IMR-90 (cell line): ENCODE results near the gene CAMTA1. TPM values are rescaled to one million over a fixed set of nuclear protein-coding genes. Genes with fewer than 3 reads are reported as not detected.
A peak's percentile ranks its signal among the peaks of the same experiment; 100 is the strongest.

Experiments
- ATAC-seq: fragments of 200-7000 bp; cut with Tn5 transposase; 2 replicates; pipeline ENCODE4 v1.9.1; 2020; ENCODE audit warnings: low read depth, mild to moderate bottlenecking, moderate library complexity
- BruUV-seq: library from RNA; stranded (reverse); fragments of 400-500 nt; replicated peaks from 2 replicates; lab custom pipeline; 2021; lab: Mats Ljungman, UMichigan
- CTCF ChIA-PET: fragments of 300-600 bp; formaldehyde crosslinking; extraction: SDS; loops from one replicate; lab custom pipeline; 2021; ENCODE audit warnings: antibody characterized with exemption; lab: Yijun Ruan, JAX
- POLR2A ChIA-PET: fragments of 300-600 bp; sonication (Branson Sonifier 250); formaldehyde crosslinking; loops from one replicate; lab custom pipeline; 2022; ENCODE audit warnings: antibody characterized with exemption; ENCODE audit not compliant: unreplicated experiment; lab: Charles Lee
- DNase-seq: peaks from one replicate; pipeline ENCODE4 v3.0.0; 2013
- H2AFZ ChIP-seq: replicated peaks from 2 replicates; pipeline ENCODE3; 2013; ENCODE audit warnings: low read length, mild to moderate bottlenecking; ENCODE audit not compliant: poor library complexity
- H2AK5ac ChIP-seq: 2 replicates; pipeline ENCODE4 v1.6.1; 2013; ENCODE audit warnings: low read depth, low read length, inconsistent platforms
- H2AK9ac ChIP-seq: replicated peaks from 2 replicates; pipeline ENCODE3; 2013; ENCODE audit warnings: mild to moderate bottlenecking, low read depth, low read length, moderate library complexity; ENCODE audit not compliant: poor library complexity
- H2BK120ac ChIP-seq: 2 replicates; pipeline ENCODE4 v1.6.1; 2013; ENCODE audit warnings: low read depth, low read length, inconsistent platforms
- H2BK15ac ChIP-seq: 3 replicates; pipeline ENCODE4 v1.6.1; 2013; ENCODE audit warnings: low read depth, low read length, inconsistent platforms
- H2BK20ac ChIP-seq: 2 replicates; pipeline ENCODE4 v1.6.1; 2013; ENCODE audit warnings: low read depth, mild to moderate bottlenecking, inconsistent platforms, low read length, moderate library complexity
- H2BK5ac ChIP-seq: 2 replicates; pipeline ENCODE4 v1.6.1; 2013; ENCODE audit warnings: mild to moderate bottlenecking, low read depth, low read length, inconsistent platforms; ENCODE audit not compliant: poor library complexity, severe bottlenecking
- H3K14ac ChIP-seq: replicated peaks from 2 replicates; pipeline ENCODE4 v1.6.1; 2013; ENCODE audit warnings: low read depth, low read length, inconsistent platforms
- H3K18ac ChIP-seq: 2 replicates; pipeline ENCODE4 v1.6.1; 2013; ENCODE audit warnings: low read depth, low read length, control low read depth
- H3K23ac ChIP-seq: 2 replicates; pipeline ENCODE4 v1.6.1; 2013; ENCODE audit warnings: low read depth, low read length, inconsistent platforms
- H3K27ac ChIP-seq: 2 replicates; pipeline ENCODE4 v1.5.1; 2013; ENCODE audit warnings: mild to moderate bottlenecking, control low read depth, low read length; ENCODE audit not compliant: insufficient read depth
- H3K27me3 ChIP-seq: 2 replicates; pipeline ENCODE4 v1.6.1; 2013; ENCODE audit warnings: low read length; ENCODE audit not compliant: control insufficient read depth, insufficient read depth
- H3K36me3 ChIP-seq: 2 replicates; pipeline ENCODE4 v1.6.1; 2013; ENCODE audit warnings: low read length, mixed read lengths; ENCODE audit not compliant: control insufficient read depth, insufficient read depth
- H3K4ac ChIP-seq: 2 replicates; pipeline ENCODE4 v1.6.1; 2013; ENCODE audit warnings: low read depth, low read length, inconsistent platforms
- H3K4me1 ChIP-seq: 2 replicates; pipeline ENCODE4 v1.6.1; 2013; ENCODE audit warnings: low read length, mixed read lengths; ENCODE audit not compliant: control insufficient read depth, insufficient read depth
- H3K4me2 ChIP-seq: 2 replicates; pipeline ENCODE4 v1.6.1; 2013; ENCODE audit warnings: low read depth, mild to moderate bottlenecking, control low read depth, low read length, moderate library complexity
- H3K4me3 ChIP-seq: 2 replicates; pipeline ENCODE4 v1.5.1; 2013; ENCODE audit warnings: low read depth, mild to moderate bottlenecking, control low read depth, low read length, moderate library complexity; ENCODE audit not compliant: insufficient read depth
- H3K56ac ChIP-seq: 2 replicates; pipeline ENCODE4 v1.6.1; 2013; ENCODE audit warnings: low read length, inconsistent platforms; ENCODE audit not compliant: insufficient read depth; ENCODE audit errors: extremely low read depth
- H3K79me1 ChIP-seq, 2 experiments: 2 replicates each; pipeline ENCODE4 v1.6.1; 2013; ENCODE audit warnings: low read length in 2 of 2, inconsistent platforms in 1 of 2, low read depth in 1 of 2
- H3K9ac ChIP-seq: 2 replicates; pipeline ENCODE4 v1.6.1; 2013; ENCODE audit warnings: low read depth, low read length, control low read depth
- H3K9me1 ChIP-seq: 2 replicates; pipeline ENCODE4 v1.6.1; 2013; ENCODE audit warnings: low read length, inconsistent platforms; ENCODE audit not compliant: insufficient read depth
- H3K9me3 ChIP-seq: 2 replicates; pipeline ENCODE4 v1.6.1; 2013; ENCODE audit warnings: low read length; ENCODE audit not compliant: control insufficient read depth, insufficient read depth
- H4K20me1 ChIP-seq: 2 replicates; pipeline ENCODE4 v1.6.1; 2013; ENCODE audit warnings: low read length, inconsistent platforms; ENCODE audit not compliant: insufficient read depth
- H4K5ac ChIP-seq: 2 replicates; pipeline ENCODE4 v1.6.1; 2013; ENCODE audit warnings: mild to moderate bottlenecking, low read depth, low read length, control low read depth
- H4K8ac ChIP-seq, 2 experiments: 2 replicates each; pipeline ENCODE4 v1.6.1; 2013; ENCODE audit warnings: low read depth in 2 of 2, low read length in 2 of 2, control low read depth in 1 of 2, inconsistent platforms in 1 of 2
- H4K91ac ChIP-seq: 2 replicates; pipeline ENCODE4 v1.6.1; 2013; ENCODE audit warnings: low read depth, low read length, inconsistent platforms; ENCODE audit not compliant: insufficient read depth
- RAD21 ChIP-seq: IDR thresholded peaks from 2 replicates; pipeline ENCODE4 v1.6.1; 2012; ENCODE audit warnings: low read length, improper control_type of control experiment
- RFX5 ChIP-seq: IDR thresholded peaks from 2 replicates; pipeline ENCODE4 v1.8.0; 2012; ENCODE audit warnings: low read depth, mild to moderate bottlenecking, low read length, moderate library complexity
- WGBS, 2 experiments: methylation state at CpG; one replicate each; pipeline versions ENCODE4 v1.1.5 to v1.1.7; 2013; ENCODE audit warnings: missing lambda C conversion rate in 2 of 2; ENCODE audit not compliant: insufficient read length in 1 of 2; ENCODE audit errors: extremely low coverage in 2 of 2; 5-methylcytosine and 5-hydroxymethylcytosine counted together
- dilution Hi-C: fragments of 300-500 bp; cut with HindIII; formaldehyde crosslinking; loops from one replicate; pipeline ENCODE4 v1.14.3; 2018; ENCODE audit warnings: low sequenced_read_pairs; ENCODE audit not compliant: unreplicated experiment
- in situ Hi-C: fragments of 300-500 bp; cut with MboI; formaldehyde crosslinking; loops from 3 replicates; pipeline ENCODE4 v1.14.3; 2019; ENCODE audit warnings: low sequenced_read_pairs, inconsistent platforms, mixed read lengths
- intact Hi-C: fragments of 100-400 bp; cut with micrococcal nuclease; formaldehyde crosslinking; loops from 2 replicates; pipeline ENCODE4 v1.10.0; 2022
- polyA plus RNA-seq, 3 experiments: library from polyadenylated mRNA; depleted of rRNA; stranded (reverse); fragments of >200 nt; gene quantifications; 2 replicates each; pipeline ENCODE4 v1.2.3, GENCODE V29; 2012; ENCODE audit warnings: low replicate concordance in 1 of 3
- total RNA-seq: library from RNA; depleted of rRNA; stranded (reverse); fragments of >200 nt; gene quantifications from 2 replicates; pipeline ENCODE4 v1.2.3, GENCODE V29; 2012
- TF ChIP-seq, protein P1 (sequence below): conservative IDR thresholded peaks from 2 replicates; pipeline ENCODE4 v1.5.1; 2012; ENCODE audit warnings: mild to moderate bottlenecking, low read depth, low read length, improper control_type of control experiment
- TF ChIP-seq, protein P2 (sequence below): fragments of 150-350 bp; IDR thresholded peaks from 2 replicates; pipeline ENCODE4 v1.6.1; 2016; ENCODE audit warnings: low read depth, mild to moderate bottlenecking, low read length, moderate library complexity, borderline replicate concordance

The CAMTA1 gene
- total and polyA plus RNA-seq, 2 of the 4 experiments (the other 2 are of a cell fraction), result 35.5 to 74.3 TPM

DNA sequence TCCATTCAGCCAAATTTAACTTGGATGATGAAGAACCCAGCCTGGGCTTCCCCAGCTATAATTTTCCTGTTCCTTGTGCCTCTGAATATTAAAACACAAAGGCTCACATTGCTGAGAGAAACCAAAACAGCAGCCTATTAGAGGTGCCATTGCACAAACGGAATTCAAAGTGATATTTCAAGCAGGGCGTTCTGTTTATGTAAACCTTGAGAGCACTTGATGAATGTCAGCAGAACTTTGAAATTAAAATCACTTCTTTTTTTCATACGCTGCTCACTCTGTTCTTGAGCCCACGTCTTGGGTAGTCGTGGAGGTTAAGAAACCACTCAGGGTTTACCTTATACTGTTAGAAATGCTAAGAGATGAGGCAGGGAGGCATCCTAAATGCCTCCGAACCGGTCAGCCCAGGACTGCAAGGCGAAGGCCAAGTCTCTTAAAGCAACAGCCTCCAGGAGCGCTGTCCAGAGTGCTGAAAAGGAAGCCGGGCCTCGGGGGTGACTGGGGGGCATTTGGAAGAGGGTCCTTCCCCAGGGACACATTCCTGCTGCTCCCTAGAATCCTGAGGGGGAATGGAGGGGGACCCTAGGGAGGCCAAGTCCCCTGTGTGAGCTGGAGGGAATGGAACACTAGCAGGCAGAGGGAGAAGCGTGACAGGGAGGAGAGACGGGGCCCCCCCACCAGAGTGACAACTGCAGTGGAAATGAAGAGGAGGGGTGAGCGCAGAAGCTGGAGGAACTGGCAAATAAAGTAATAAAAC lies 831.0 kb downstream of the CAMTA1 start:
- Histone ChIP-seq H2AFZ (no peak overlapping the region), H2AK9ac (no peak overlapping the region), H3K4me2 (no peak overlapping the region), H3K23ac (no peak overlapping the region), H3K4me3 (no peak overlapping the region), H2BK15ac (no peak overlapping the region), H3K27ac (no peak overlapping the region), H3K79me1 (no peaks in the 10 kb centered on the region), H4K8ac (no peak overlapping the region), H3K4me1 (no peaks in the 10 kb centered on the region), H3K14ac (no peak overlapping the region), H2BK20ac (no peak overlapping the region), H3K27me3 (peaks cover 10% of the 10 kb centered on the region; the same call in 1 of the 2 replicates), H3K4ac (no peak overlapping the region), H2BK5ac (no peak overlapping the region), H3K9me1 (no peaks in the 10 kb centered on the region), H4K91ac (no peak overlapping the region), H2AK5ac (no peak overlapping the region), H2BK120ac (no peak overlapping the region), H3K56ac (no peak overlapping the region), H3K36me3 (no peaks in the 10 kb centered on the region), H3K9ac (no peak overlapping the region), H4K20me1 (no peaks in the 10 kb centered on the region), H3K9me3 (no peaks in the 10 kb centered on the region), H4K5ac (no peak overlapping the region), H3K18ac (no peak overlapping the region)
- intact Hi-C loops, result no loop called here
- BruUV-seq, result no TSS peak
- ChIA-PET POLR2A (no interaction called here), CTCF (no interaction called here)
- in situ Hi-C loops, result no loop called here
- no CpG with 5 or more reads among the region's 14 CpGs for WGBS, 2 experiments
- DNase-seq, result peak; percentile 46
- peak; percentile 88 for ATAC-seq
- TF ChIP-seq RAD21 (no peak), RFX5 (no peak)
- TF ChIP-seq, protein P1, sequence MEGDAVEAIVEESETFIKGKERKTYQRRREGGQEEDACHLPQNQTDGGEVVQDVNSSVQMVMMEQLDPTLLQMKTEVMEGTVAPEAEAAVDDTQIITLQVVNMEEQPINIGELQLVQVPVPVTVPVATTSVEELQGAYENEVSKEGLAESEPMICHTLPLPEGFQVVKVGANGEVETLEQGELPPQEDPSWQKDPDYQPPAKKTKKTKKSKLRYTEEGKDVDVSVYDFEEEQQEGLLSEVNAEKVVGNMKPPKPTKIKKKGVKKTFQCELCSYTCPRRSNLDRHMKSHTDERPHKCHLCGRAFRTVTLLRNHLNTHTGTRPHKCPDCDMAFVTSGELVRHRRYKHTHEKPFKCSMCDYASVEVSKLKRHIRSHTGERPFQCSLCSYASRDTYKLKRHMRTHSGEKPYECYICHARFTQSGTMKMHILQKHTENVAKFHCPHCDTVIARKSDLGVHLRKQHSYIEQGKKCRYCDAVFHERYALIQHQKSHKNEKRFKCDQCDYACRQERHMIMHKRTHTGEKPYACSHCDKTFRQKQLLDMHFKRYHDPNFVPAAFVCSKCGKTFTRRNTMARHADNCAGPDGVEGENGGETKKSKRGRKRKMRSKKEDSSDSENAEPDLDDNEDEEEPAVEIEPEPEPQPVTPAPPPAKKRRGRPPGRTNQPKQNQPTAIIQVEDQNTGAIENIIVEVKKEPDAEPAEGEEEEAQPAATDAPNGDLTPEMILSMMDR, result no peak
- TF ChIP-seq, protein P2, sequence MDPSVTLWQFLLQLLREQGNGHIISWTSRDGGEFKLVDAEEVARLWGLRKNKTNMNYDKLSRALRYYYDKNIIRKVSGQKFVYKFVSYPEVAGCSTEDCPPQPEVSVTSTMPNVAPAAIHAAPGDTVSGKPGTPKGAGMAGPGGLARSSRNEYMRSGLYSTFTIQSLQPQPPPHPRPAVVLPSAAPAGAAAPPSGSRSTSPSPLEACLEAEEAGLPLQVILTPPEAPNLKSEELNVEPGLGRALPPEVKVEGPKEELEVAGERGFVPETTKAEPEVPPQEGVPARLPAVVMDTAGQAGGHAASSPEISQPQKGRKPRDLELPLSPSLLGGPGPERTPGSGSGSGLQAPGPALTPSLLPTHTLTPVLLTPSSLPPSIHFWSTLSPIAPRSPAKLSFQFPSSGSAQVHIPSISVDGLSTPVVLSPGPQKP, result no peak
- dilution Hi-C loops, result no loop called here
